Measurements from ENCODE around the gene TMEM143.

DNA sequence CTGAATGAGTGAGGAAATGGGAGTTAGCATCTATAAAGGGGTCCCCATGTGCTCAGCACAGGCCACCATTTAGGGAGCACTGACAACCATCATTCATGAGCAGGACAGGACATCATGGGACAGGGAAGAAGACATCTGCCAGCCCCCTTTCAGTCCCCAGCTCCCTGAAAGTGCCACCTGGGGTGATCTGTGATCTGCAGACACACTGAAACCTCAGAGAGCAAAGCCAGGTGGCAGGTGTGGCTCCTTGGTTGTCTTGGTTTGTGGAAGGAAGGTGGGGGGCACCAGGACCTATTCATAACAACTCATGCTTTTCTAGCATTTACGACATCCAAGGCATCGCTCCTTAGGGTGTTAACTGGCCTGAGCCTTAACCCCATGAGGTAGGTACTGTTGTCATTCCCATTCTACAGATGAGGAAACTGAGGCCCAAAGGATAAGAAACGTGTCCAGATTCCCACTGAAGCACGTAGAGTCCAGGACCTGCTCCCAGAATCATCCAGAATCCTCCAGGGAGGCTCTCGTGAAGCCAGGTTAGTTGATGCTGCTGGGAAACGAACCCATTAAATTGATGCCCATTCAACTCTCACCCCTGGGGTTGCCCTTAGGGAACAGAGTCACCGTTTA lies 21.8 kb upstream of the TMEM143 start:
- TF ChIP-seq CTCF (IDR thresholded peaks at IDR 0.05): no peak
- TF ChIP-seq POLR2A (IDR thresholded peaks at IDR 0.05): no peak
